Activated effector memory CD4-positive, alpha-beta T cell treated with anti-CD3 and anti-CD28 coated beads, Interleukin-2, amount 50 U/mL, for 16 hours (primary cell): ENCODE results near the gene TKTL1.
"Not testable (repeated sequence)": the region's sequence is repeated elsewhere in the genome, so short reads cannot be mapped to it uniquely, and the experiment has no call there.

Experiments
- DNase-seq: peaks from one replicate; pipeline ENCODE4 v3.0.0-alpha.2; 2020

The TKTL1 gene, protein sequence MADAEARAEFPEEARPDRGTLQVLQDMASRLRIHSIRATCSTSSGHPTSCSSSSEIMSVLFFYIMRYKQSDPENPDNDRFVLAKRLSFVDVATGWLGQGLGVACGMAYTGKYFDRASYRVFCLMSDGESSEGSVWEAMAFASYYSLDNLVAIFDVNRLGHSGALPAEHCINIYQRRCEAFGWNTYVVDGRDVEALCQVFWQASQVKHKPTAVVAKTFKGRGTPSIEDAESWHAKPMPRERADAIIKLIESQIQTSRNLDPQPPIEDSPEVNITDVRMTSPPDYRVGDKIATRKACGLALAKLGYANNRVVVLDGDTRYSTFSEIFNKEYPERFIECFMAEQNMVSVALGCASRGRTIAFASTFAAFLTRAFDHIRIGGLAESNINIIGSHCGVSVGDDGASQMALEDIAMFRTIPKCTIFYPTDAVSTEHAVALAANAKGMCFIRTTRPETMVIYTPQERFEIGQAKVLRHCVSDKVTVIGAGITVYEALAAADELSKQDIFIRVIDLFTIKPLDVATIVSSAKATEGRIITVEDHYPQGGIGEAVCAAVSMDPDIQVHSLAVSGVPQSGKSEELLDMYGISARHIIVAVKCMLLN

GRCh38 chrX:154295664-154296310, at the start of gene TKTL1:
TKTL1 (plus strand) TSS chrX:154295795; CDS start chrX:154295860, 65 bp downstream.
- DNase-seq = no peak

DNA sequence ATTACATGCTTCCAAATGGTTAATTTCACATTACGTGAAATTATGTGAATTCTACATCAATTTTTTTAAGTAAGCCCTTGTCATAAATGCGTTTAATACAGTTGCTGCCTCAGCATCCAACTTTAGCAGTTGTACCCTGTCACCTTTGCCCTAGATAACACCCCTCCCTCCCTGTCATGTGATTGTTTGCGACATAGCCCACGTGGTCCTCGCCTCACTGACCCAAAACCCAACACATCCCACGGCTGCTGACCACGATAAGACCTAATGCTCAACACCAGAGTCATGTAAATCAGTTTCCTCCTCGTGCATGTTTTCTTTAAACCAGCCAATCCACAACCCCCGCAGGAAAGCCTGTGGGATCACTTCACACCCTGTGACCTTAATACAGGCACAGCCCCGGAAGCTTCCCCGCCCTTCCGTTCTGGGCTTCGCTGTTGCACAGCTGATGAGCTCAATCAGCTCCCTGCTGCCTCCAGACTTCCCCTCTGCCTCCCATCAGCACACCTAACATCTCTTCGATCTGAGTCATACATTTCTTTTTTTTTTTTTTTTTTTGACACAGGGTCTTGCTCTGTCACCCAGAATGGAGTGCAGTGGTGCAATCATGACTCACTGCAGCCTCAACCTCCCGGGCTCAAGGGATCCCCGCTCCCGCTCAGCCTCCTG, 48.1 kb upstream of the TKTL1 start:
- DNase-seq = not testable (repeated sequence)

DNA sequence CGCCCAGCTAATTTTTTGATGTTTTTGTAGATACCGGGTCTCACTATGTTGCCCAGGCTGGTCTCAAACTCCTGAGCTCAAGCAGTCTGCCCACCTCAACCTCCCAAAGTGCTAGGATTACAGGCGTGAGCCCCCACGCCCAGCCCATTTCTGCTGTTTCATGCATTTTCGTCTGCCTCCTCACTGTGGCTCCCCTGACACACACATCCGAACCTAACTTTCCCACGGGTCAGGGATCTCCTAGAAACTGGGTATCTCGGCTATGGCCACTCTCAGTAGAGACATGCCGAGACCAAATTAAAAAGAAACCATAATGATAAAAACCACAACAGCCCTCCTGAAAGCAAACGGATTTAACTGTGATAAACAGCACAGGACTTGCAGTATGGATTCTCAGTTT, 47.5 kb upstream of the TKTL1 start:
- not testable (repeated sequence) for DNase-seq

DNA sequence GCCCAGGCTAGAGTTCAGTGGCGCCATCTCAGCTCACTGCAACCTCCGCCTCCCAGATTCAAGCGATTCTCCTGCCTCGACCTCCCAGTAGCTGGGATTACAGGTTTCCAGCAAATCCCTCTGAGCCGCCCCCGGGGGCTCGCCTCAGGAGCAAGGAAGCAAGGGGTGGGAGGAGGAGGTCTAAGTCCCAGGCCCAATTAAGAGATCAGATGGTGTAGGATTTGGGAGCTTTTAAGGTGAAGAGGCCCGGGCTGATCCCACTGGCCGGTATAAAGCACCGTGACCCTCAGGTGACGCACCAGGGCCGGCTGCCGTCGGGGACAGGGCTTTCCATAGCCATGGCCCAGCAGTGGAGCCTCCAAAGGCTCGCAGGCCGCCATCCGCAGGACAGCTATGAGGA, 38.3 kb upstream of the TKTL1 start, which contains the start of gene OPN1MW3:
OPN1MW3 (plus strand) TSS at position 301 of the 400 bp plus-strand sequence; CDS start at position 339, 38 bp downstream.
- not testable (repeated sequence) for DNase-seq

- DNase-seq = not testable (repeated sequence)
These were observed 36.9 kb upstream of the TKTL1 start for GRCh38 chrX:154258711-154259110.

DNA sequence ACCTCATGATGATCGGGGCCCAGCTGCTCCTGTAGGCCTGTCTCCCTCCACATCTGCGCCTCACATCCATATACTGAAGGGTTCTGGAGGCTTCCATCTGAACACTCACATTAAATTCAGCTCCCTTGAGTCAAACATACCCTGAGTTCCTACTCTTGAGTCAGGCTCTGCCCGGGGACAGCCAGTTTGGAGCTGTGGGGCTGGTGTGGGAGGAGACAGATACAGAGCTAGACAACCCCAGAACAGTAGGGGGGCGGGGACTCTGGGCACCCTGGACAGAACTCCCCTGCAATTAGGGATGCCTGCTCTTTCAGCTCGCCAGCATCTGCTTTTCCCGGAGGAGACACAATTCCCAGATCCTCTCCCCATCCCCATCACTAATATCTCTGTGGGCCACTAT, 32.5 kb upstream of the TKTL1 start:
- DNase-seq = not testable (repeated sequence)

DNA sequence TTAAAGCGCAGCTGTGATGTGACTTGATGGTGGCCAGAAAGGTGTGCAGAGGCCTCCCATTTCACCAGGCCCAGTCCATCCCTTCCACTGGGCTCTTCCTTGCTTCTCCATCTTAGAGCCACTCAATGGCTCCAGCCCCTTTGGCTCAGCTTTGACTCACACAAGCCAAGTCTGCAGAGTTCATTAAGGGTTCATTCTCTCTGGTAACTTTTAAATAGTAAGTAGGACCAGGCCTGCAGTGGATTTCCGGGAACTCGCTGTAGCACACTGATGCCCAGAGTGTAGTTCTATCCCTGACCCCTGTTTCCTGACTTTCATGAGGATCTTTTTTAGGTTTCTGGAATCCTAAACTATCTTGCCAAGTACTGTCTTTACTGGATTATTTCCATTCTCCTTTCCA, 26.4 kb upstream of the TKTL1 start:
- not testable (repeated sequence) for DNase-seq

- DNase-seq = not testable (repeated sequence)
These were observed 10.9 kb upstream of the TKTL1 start for GRCh38 chrX:154284489-154285338.

GRCh38 chrX:154286406-154286805, 9.2 kb upstream of the TKTL1 start:
- not testable (repeated sequence) for DNase-seq

- no peak for DNase-seq
These were observed 612 bp upstream of the TKTL1 start, which contains the start of gene TEX28 for GRCh38 chrX:154294791-154295574. TEX28 (minus strand) TSS chrX:154295124; CDS start chrX:154292117, 3,007 bp downstream.

GRCh38 chrX:154296731-154297130, 1.1 kb downstream of the TKTL1 start:
- no peak for DNase-seq

GRCh38 chrX:154298312-154298711, 2.7 kb downstream of the TKTL1 start:
- DNase-seq = no peak

DNA sequence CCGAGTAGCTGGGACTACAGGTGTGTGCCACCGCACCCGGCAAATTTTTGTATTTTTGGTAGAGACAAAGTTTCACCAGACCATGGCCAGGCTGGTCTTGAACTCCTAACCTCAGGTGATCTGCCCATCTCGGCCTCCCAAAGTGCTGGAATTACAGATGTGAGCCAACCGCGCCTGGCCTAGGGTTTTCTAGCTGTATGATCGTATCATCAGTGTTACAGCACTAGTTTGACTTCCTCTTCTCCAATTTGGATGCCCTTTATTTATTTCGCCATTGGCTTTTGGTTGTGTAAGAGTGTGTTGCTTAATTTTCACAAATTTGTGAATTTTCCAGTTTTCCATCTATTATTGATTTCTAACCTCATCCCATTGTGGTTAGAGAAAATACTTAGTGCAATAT, 5.2 kb downstream of the TKTL1 start:
- DNase-seq = no peak

DNA sequence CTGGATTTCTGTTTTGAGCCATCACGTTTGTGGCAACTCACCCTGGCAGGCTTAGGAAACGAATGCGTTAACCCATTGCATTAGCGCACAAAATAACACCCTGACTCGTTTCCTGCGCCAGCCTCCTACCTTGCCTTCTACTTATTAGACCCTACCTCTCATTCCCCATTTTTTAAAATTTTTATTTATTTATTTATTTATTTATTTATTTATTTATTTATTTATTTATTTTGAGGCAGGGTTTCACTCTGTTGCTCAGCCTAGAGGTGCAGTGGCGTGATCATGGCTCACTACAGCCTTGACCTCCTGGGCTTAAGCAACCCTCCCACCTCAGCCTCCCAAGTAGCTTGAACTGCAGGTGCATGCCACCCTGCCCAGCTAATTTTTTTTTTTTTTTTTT, 7.4 kb downstream of the TKTL1 start:
- DNase-seq = not testable (repeated sequence)

- DNase-seq = no peak
These were observed 7.9 kb downstream of the TKTL1 start for GRCh38 chrX:154303476-154303875.

DNA sequence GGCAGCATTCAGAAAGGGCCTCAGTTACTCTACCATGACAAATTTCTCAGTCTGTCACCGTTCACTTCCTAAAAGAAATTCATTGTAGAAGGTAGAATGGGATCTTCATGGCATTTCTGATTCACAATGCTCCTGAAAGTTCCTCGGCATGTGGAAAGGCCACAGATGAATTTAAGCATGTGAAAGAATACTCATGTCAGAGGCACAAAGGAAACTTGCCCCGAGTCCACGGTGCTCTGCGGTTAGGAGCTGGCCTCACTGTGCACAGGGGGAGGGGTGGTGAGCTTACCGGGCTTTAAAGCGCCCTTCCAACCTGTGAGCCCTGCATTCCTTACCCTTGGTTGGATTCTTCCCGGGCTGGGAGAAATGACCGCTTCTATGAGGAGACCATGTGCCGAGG, 9.3 kb downstream of the TKTL1 start:
- DNase-seq = no peak

- DNase-seq = no peak
These were observed 10.1 kb downstream of the TKTL1 start for GRCh38 chrX:154305541-154306205.

DNA sequence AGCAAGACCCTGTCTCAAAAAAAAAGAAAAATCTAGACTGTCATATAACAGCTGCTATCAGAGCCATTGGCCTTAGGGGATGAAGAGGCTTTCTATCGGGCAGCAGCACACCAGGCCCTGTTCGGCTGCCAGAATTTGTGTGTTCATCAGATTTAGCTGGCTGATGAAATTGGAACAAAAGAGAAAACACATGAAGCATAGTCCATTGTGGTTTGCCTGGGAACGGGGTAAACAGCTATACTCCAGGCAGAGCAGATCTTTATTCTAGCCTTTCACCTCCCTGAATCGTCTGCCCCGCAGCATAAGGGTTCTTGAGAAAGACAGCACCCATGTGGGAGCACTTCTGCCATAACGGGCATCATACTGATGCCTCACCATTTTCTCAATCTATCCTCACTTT, 11.6 kb downstream of the TKTL1 start:
- DNase-seq = no peak

DNA sequence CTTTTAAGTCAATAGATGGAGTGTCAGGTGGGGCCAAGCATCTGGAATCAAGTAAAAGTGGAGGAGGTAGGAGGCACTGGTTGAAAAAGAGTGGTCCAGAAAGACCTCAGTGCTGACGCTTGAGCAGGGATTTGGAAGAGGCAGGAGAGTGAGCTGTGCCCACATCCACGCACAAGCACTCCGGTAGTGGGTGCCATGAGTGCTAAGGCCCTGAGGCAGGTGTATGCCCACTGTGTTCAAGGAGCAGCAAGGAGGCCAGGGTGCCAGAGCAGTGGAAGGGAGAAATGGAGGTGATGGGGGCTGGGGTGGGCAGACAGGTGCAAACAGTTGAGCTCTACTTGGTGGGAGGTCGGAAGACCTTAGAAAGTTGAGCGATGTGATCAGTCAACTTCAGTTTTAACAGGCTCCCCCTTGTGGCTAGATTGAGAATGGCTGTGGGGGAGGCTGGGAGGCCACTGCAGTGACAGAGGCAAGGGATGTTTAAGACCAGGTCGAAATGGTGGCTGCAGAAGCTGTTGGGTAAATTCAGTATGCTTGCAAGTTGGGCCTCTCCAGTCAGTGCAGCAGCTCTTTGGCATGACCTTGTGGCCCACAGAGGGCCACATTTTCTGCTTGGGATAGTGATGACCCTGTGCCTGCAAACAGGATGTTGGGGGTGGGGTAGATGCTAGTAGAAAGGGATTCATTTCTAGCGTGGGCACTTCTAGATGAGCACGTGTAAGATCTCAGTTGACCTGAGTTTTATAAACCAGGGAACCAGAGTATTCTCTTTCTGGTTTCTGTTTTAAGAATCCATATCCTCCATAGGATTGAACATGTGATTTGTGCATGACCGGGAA, 12.7 kb downstream of the TKTL1 start:
- peak; percentile 89 for DNase-seq
